Measurements from ENCODE around the gene VPS11. TPM values are rescaled to one million over a fixed set of nuclear protein-coding genes. Genes with fewer than 3 reads are reported as not detected.

VPS11 gene
- total RNA-seq, 8 experiments from 2014 or later, result 11.8 to 39.0 (median 21.2) TPM

DNA sequence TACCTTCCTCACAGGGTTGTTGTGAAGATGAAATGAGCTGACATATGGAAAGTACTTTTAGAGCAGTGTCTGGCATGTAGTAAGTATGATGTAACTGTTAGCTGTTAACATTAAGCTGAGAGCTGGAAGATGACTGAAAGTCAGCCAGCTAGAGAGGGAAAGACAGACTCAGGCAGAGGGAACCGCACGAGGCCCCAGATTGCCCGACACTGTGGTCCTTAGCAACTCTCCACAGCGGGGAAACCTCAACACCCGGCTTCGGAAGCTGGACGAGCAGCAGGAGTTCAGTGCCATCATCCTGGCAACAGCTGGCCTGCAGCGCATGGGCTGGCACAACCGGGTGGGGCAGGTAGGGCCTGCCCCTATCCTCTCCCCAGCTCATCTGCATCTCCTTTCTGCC is 23.6 kb downstream of the VPS11 start:
- no peak overlapping the region for H3K4me3 ChIP-seq
- in situ Hi-C loops (cut with MboI; ENCODE audit: low pct_unique_long_range_greater_than_20kb in 2 of 9, low sequenced_read_pairs in 9 of 9, unreplicated experiment in 9 of 9), result no loop called here
- no peak for ATAC-seq (replicated peaks in 6 of 8)
- peaks cover 18 to 19% of the 10 kb centered on the region in 2 donors for H3K4me1 ChIP-seq (replicated peaks in 1 of 2)
- H3K27ac ChIP-seq, result no peak overlapping the region
- WGBS, 10 experiments, result 60 to 96% (median 85%) methylated on average over 1 to 6 of the region's 9 CpGs; no CpG with 5 or more reads in 5 of the 10 experiments

GRCh38 chr11:119091966-119092879 is 24.6 kb downstream of the VPS11 start:
- no peak overlapping the region for H3K27ac ChIP-seq
- H3K4me3 ChIP-seq, result peak overlapping the region in 1 of 5 donors; percentile 79
- in situ Hi-C loops (cut with MboI; ENCODE audit: low pct_unique_long_range_greater_than_20kb in 2 of 9, low sequenced_read_pairs in 9 of 9, unreplicated experiment in 9 of 9), result no loop called here
- WGBS, 10 experiments, result 40 to 100% (median 71%) methylated on average over 1 to 8 of the region's 13 CpGs; no CpG with 5 or more reads in 2 of the 10 experiments
- ATAC-seq (replicated peaks in 6 of 8), result no peak
- H3K4me1 ChIP-seq (replicated peaks in 1 of 2), result peaks cover 17 to 18% of the 10 kb centered on the region in 2 donors

GRCh38 chr11:119092880-119093842 is 25.5 kb downstream of the VPS11 start:
- peaks cover 17 to 18% of the 10 kb centered on the region in 2 donors for H3K4me1 ChIP-seq (replicated peaks in 1 of 2)
- in situ Hi-C loops (cut with MboI; ENCODE audit: low pct_unique_long_range_greater_than_20kb in 2 of 9, low sequenced_read_pairs in 9 of 9, unreplicated experiment in 9 of 9), result no loop called here
- no peak for ATAC-seq (replicated peaks in 6 of 8)
- WGBS, 10 experiments, result 18 to 93% (median 38%) methylated on average over 3 to 9 of the region's 12 CpGs; no CpG with 5 or more reads in 2 of the 10 experiments
- H3K4me3 ChIP-seq, result peak overlapping the region; percentile 59 to 84 (median 70)
- H3K27ac ChIP-seq, result no peak overlapping the region

GRCh38 chr11:119093942-119094815 is 26.6 kb downstream of the VPS11 start:
- in situ Hi-C loops (cut with MboI; ENCODE audit: low pct_unique_long_range_greater_than_20kb in 2 of 9, low sequenced_read_pairs in 9 of 9, unreplicated experiment in 9 of 9), result no loop called here
- peak; percentile 6 to 30 (median 20) for ATAC-seq (replicated peaks in 6 of 8)
- 0 to 1% (median 0%) methylated on average over 1 to 34 of the region's 81 CpGs for WGBS, 10 experiments
- peak overlapping the region; percentile 59 to 84 (median 70) for H3K4me3 ChIP-seq
- peak overlapping the region; percentile 48 to 89 for H3K27ac ChIP-seq
- H3K4me1 ChIP-seq (replicated peaks in 1 of 2), result peaks cover 17 to 18% of the 10 kb centered on the region in 2 donors

DNA sequence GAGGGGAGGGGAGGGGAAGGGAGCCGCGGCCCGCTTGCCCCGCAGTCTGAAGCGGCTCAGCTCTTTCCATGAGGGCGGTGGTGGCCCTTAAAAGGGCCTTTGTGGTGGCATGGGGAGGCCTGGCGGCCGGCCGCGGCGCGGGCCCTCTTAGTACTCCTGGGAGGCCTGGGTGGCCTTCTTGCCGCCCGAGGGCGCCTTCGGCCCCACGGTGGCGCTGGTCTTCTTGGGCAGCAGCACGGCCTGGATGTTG is 27.1 kb downstream of the VPS11 start:
- in situ Hi-C loops (cut with MboI; ENCODE audit: low pct_unique_long_range_greater_than_20kb in 2 of 9, low sequenced_read_pairs in 9 of 9, unreplicated experiment in 9 of 9), result no loop called here
- Histone ChIP-seq H3K4me3 (peak overlapping the region; percentile 59 to 84 (median 70)), H3K27ac (peak overlapping the region; percentile 48 to 89), H3K4me1 (replicated peaks in 1 of 2) (peaks cover 17 to 19% of the 10 kb centered on the region in 2 donors)
- peak; percentile 71 to 77 (median 74) for ATAC-seq (replicated peaks in 6 of 8)
- no CpG with 5 or more reads among the region's 19 CpGs for WGBS, 10 experiments

- WGBS, 10 experiments, result 0 to 10% (median 0%) methylated on average over 2 to 27 of the region's 79 CpGs; no CpG with 5 or more reads in 2 of the 10 experiments
- peak; percentile 82 to 91 (median 87) for ATAC-seq (replicated peaks in 6 of 8)
- Histone ChIP-seq H3K27ac (peak overlapping the region; percentile 48 to 89), H3K4me3 (peak overlapping the region; percentile 59 to 84 (median 70)), H3K4me1 (replicated peaks in 1 of 2) (peaks cover 19 to 24% of the 10 kb centered on the region in 2 donors)
- in situ Hi-C loops (cut with MboI; ENCODE audit: low pct_unique_long_range_greater_than_20kb in 2 of 9, low sequenced_read_pairs in 9 of 9, unreplicated experiment in 9 of 9), result no loop called here
Measured at GRCh38 chr11:119095066-119095880, 27.7 kb downstream of the VPS11 start.

GRCh38 chr11:119099711-119100110 is 32.1 kb downstream of the VPS11 start:
- peaks cover 28 to 34% of the 10 kb centered on the region in 2 donors for H3K4me1 ChIP-seq (replicated peaks in 1 of 2)
- ATAC-seq (replicated peaks in 6 of 8), result no peak
- 56 to 88% (median 77%) methylated on average over 2 to 6 of the region's 6 CpGs for WGBS, 10 experiments
- no peak overlapping the region for H3K27ac ChIP-seq
- H3K4me3 ChIP-seq, result peak overlapping the region in 1 of 5 donors; percentile 83
- in situ Hi-C loops (cut with MboI; ENCODE audit: low pct_unique_long_range_greater_than_20kb in 2 of 9, low sequenced_read_pairs in 9 of 9, unreplicated experiment in 9 of 9), result loop anchor here in 2 of 9 experiments (10.0 to 25.0 kb wide), 2 partner anchors 235 to 238 kb away; partner anchors contain the start of genes RNF26 (in 2 of the 2), C1QTNF5 (in 1 of the 2) and MFRP (in 1 of the 2)

GRCh38 chr11:119100246-119100970 is 32.8 kb downstream of the VPS11 start:
- ATAC-seq (replicated peaks in 6 of 8), result no peak
- Histone ChIP-seq H3K4me3 (peak overlapping the region; percentile 68 to 95 (median 80)), H3K4me1 (replicated peaks in 1 of 2) (peaks cover 28 to 37% of the 10 kb centered on the region in 2 donors), H3K27ac (no peak overlapping the region)
- WGBS, 10 experiments, result 17 to 53% (median 39%) methylated on average over 1 to 9 of the region's 11 CpGs
- in situ Hi-C loops (cut with MboI; ENCODE audit: low pct_unique_long_range_greater_than_20kb in 2 of 9, low sequenced_read_pairs in 9 of 9, unreplicated experiment in 9 of 9), result loop anchor here in 2 of 9 experiments (10.0 to 25.0 kb wide), 2 partner anchors 234 to 237 kb away; partner anchors contain the start of genes RNF26 (in 2 of the 2), C1QTNF5 (in 1 of the 2) and MFRP (in 1 of the 2)

DNA sequence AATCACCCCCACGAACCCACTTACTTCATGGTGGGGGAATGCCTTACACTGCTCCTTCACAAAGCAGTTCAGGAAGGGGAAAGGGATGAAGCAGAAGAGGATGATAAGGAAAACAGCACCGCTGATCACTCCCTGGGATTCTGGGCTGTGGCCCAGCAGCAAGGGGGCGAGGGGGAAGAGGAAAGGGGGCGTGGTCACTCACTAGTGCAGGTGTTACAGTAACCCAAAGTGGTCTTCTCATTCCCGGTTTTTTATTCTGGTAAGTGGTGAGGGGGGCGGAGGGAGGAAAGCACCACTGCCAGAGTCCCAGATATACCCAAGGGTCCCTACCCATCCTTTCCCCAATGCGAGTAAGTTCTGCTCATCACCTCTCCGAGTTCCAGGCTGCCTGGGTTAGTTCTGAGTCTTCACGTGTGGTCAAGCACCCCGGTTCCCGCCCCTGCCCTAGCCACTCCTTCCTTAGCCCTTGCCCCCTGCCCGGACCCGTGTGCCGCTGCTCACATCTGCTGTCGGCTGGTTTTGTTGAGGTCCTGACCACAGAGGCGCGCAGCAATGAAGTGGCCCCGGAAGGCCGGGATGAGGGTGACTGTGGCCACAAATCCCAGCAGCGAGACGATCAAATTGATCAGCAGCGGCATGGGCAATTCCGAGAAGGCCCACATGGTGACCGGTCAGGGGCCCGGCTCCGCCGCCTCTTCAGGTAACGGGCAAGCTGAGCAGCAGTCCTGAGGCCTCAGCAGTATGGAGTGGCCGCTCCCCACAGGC is 33.6 kb downstream of the VPS11 start:
- Histone ChIP-seq H3K4me3 (peak overlapping the region; percentile 68 to 95 (median 80)), H3K27ac (peak overlapping the region; percentile 99), H3K4me1 (replicated peaks in 1 of 2) (peaks cover 31 to 39% of the 10 kb centered on the region in 2 donors)
- ATAC-seq (replicated peaks in 6 of 8), result peak; percentile 4 to 36 (median 10)
- WGBS, 10 experiments, result 0 to 5% (median 0%) methylated on average over 1 to 5 of the region's 29 CpGs; no CpG with 5 or more reads in 3 of the 10 experiments
- in situ Hi-C loops (cut with MboI; ENCODE audit: low pct_unique_long_range_greater_than_20kb in 2 of 9, low sequenced_read_pairs in 9 of 9, unreplicated experiment in 9 of 9), result loop anchor here in 2 of 9 experiments (10.0 to 25.0 kb wide), 2 partner anchors 234 to 236 kb away; partner anchors contain the start of genes RNF26 (in 2 of the 2), C1QTNF5 (in 1 of the 2) and MFRP (in 1 of the 2)

Data from motor neuron (in vitro differentiated cells).